ENCODE results near the gene PTPRT.

PTPRT gene

DNA sequence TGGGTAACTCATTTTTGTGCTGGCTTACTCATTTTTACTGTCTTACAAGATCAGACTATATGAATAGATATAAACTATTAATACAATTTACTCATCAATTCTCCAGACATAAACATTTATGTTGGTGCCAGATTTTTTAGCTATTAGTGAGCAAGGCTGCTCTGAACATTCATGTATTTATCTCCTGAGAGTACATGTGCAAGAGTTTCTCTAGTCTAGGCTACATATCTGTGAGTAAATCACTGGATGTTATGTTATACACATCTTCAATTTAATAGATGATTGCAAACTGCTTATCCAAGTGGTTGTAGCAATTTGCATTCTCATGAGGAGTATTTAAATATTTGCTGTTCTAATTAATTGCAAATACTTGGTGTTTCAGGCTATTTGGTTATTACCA is 687.1 kb downstream of the PTPRT start:
- no peaks in the 10 kb centered on the region for H3K36me3 ChIP-seq
- TF ChIP-seq, protein P1, sequence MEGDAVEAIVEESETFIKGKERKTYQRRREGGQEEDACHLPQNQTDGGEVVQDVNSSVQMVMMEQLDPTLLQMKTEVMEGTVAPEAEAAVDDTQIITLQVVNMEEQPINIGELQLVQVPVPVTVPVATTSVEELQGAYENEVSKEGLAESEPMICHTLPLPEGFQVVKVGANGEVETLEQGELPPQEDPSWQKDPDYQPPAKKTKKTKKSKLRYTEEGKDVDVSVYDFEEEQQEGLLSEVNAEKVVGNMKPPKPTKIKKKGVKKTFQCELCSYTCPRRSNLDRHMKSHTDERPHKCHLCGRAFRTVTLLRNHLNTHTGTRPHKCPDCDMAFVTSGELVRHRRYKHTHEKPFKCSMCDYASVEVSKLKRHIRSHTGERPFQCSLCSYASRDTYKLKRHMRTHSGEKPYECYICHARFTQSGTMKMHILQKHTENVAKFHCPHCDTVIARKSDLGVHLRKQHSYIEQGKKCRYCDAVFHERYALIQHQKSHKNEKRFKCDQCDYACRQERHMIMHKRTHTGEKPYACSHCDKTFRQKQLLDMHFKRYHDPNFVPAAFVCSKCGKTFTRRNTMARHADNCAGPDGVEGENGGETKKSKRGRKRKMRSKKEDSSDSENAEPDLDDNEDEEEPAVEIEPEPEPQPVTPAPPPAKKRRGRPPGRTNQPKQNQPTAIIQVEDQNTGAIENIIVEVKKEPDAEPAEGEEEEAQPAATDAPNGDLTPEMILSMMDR (IDR thresholded peaks at IDR 0.05): no peak
- no peaks in the 10 kb centered on the region for H3K9me3 ChIP-seq
- no peaks in the 10 kb centered on the region for H3K4me1 ChIP-seq
- intact Hi-C loops (cut with DNase I; ENCODE audit: low total_unique reads): no loop called here
- no peak for DNase-seq
- H3K27ac ChIP-seq: no peak overlapping the region
- H3K27me3 ChIP-seq: no peaks in the 10 kb centered on the region
- H3K4me3 ChIP-seq: no peak overlapping the region

DNA sequence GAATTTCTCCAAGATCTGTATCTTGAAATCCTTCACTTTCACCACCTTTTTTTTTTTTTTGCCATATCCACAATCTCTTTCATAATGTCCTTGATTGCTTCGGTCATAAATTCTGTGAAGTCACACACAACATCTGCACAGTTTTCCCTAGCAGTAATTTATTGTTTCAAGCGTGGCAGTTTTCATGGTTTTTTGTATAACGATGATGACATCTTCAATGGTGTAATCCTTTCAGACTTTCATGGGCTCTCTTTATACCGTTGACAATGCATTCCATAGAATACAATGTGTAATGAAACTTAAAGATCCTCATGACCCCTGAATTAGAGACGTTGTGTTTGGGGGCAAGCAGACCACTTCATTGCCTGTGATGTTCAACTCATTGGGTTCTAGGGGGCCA is 693.1 kb downstream of the PTPRT start:
- DNase-seq: no peak
- H3K27me3 ChIP-seq: no peaks in the 10 kb centered on the region
- H3K4me3 ChIP-seq: no peak overlapping the region
- TF ChIP-seq, protein P1 (IDR thresholded peaks at IDR 0.05): no peak
- H3K4me1 ChIP-seq: no peaks in the 10 kb centered on the region
- no peaks in the 10 kb centered on the region for H3K36me3 ChIP-seq
- intact Hi-C loops (cut with DNase I; ENCODE audit: low total_unique reads): no loop called here
- no peak overlapping the region for H3K27ac ChIP-seq
- no peaks in the 10 kb centered on the region for H3K9me3 ChIP-seq

DNA sequence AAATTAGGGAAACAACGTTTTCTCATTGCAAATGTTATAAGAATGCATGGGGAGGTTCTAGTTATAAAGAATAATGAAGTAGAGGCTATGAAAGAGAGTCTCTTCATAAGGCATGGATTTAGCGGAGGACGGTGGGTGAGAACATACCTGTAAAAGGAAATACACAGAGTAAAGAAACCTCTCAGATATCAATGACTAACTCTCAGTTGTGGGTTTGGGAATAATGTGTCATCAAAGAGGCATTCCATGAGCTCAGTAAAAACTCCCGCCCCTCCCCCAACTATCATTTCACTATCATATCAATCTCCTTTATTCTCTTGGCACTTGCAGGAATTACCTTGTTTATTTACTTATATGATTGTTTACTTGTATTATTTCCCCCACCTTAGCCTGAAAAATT is 695.4 kb downstream of the PTPRT start:
- intact Hi-C loops (cut with DNase I; ENCODE audit: low total_unique reads): no loop called here
- H3K4me1 ChIP-seq: no peaks in the 10 kb centered on the region
- TF ChIP-seq, protein P1 (IDR thresholded peaks at IDR 0.05): no peak
- no peaks in the 10 kb centered on the region for H3K9me3 ChIP-seq
- H3K4me3 ChIP-seq: no peak overlapping the region
- no peaks in the 10 kb centered on the region for H3K36me3 ChIP-seq
- H3K27me3 ChIP-seq: no peaks in the 10 kb centered on the region
- H3K27ac ChIP-seq: no peak overlapping the region
- no peak for DNase-seq

DNA sequence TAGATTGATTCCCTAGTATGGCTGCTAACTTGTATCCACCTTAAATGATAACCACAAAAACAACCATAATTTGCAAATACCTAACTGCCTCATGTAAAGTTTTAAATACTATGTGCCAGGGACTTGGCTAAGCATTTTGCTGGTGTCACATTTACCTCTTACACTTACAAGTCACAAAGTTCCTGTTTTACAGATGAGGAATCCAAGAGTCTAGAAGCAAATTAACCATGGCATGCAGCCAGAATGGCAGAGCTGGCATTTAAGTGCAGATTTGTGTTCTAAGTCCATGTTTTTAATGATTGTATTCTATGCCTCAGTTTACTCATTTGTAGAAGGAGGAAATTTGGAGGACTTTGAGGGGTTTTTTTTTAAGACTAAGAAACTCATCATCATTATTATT is 696.7 kb downstream of the PTPRT start:
- Histone ChIP-seq H3K4me1 (no peaks in the 10 kb centered on the region), H3K36me3 (no peaks in the 10 kb centered on the region), H3K4me3 (no peak overlapping the region), H3K9me3 (no peaks in the 10 kb centered on the region), H3K27me3 (no peaks in the 10 kb centered on the region), H3K27ac (no peak overlapping the region)
- intact Hi-C loops (cut with DNase I; ENCODE audit: low total_unique reads): no loop called here
- DNase-seq: no peak
- TF ChIP-seq, protein P1 (IDR thresholded peaks at IDR 0.05): no peak

DNA sequence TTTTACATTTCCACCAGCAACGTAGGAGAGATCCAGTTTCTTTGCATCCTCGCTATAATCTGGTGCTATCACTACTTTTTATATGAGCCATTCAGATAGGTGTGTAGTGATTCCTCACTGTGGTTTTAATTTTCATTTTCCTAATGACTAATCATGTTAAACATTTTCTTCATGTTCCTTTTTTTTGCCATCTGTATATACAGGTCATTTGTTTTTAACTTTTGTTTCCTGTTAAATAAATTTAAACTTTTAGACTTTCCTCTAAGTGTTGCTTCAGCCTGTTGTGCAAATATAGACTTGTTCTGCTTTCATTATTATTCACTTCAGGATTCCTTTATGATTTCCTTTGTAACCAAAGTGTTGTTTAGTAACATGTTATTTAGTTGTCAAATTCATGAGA is 697.4 kb downstream of the PTPRT start:
- DNase-seq: no peak
- intact Hi-C loops (cut with DNase I; ENCODE audit: low total_unique reads): no loop called here
- H3K4me1 ChIP-seq: no peaks in the 10 kb centered on the region
- no peak overlapping the region for H3K27ac ChIP-seq
- TF ChIP-seq, protein P1 (IDR thresholded peaks at IDR 0.05): no peak
- no peaks in the 10 kb centered on the region for H3K9me3 ChIP-seq
- H3K4me3 ChIP-seq: no peak overlapping the region
- no peaks in the 10 kb centered on the region for H3K36me3 ChIP-seq
- H3K27me3 ChIP-seq: no peaks in the 10 kb centered on the region

DNA sequence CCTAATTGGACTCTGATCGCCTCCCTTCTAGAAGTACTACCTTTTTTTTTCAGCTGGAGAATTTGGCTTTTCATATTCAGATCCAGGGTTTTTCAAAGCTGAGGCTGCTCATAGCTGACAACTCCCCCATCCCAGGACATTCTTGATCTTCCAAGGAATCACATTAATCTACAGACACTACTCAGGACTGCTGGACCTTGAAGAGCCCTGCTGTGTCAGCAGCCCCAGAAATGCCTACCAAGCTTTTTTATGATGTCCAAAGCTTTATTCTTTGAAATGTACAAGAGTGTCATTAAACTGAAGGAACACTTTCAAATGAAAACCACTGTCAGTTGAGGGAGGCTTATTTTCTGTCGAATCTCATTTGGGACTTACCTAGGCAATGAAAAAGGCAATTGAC is 704.1 kb downstream of the PTPRT start:
- Histone ChIP-seq H3K36me3 (no peaks in the 10 kb centered on the region), H3K9me3 (no peaks in the 10 kb centered on the region), H3K27ac (no peak overlapping the region), H3K4me3 (no peak overlapping the region), H3K27me3 (no peaks in the 10 kb centered on the region), H3K4me1 (peaks cover 0 to 13% (median 9%) of the 10 kb centered on the region in 4 donors)
- DNase-seq: no peak
- TF ChIP-seq, protein P1 (IDR thresholded peaks at IDR 0.05): no peak
- intact Hi-C loops (cut with DNase I; ENCODE audit: low total_unique reads): no loop called here
